Stimulated activated CD4-positive, alpha-beta T cell treated with anti-CD3 and anti-CD28 coated beads, Interleukin-1b, Interleukin-23, amount 100 ng/mL, for 24 hours (primary cell): ENCODE results near the gene USP6NL.
"Not testable (repeated sequence)": the region's sequence is repeated elsewhere in the genome, so short reads cannot be mapped to it uniquely, and the experiment has no call there.

Experiments
- DNase-seq, 4 experiments: peaks; one replicate each; pipeline ENCODE4 v3.0.0-alpha.2; 2020; ENCODE audit warnings: low read depth in 4 of 4, low spot score in 1 of 4

USP6NL gene

DNA sequence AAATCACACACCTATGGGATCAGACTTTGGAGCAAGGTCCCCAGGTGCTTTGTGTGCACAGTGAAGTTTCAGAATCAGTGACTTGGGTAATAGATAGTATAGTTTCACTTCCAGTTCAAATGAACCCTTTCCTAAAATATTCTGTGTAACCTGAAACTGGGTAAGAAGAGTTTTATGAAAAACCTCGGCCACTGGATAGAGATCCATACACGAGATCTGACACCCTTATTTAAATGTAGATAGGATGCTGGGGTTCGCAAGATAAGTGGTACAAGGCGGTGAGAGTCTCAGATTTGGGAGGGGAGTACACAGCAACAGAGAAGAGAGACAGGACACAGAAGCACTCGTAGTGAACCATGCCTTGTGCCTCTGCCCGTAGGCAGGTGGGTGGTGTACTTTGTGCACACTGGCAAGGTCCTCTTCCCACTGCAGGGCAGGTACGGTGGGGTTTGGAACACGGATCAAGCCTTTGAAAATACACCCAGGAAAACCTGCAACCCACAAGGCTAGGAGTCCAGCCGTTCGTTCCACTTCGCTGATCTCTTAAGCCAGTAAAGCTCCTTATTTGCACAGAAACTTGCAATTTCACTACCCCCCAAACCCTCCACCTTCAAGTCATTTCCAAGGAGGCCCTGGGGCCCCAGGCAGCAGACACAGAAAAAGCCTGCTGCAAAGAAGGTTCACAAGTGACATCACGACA, 162.8 kb downstream of the USP6NL start:
- no peak for DNase-seq

DNA sequence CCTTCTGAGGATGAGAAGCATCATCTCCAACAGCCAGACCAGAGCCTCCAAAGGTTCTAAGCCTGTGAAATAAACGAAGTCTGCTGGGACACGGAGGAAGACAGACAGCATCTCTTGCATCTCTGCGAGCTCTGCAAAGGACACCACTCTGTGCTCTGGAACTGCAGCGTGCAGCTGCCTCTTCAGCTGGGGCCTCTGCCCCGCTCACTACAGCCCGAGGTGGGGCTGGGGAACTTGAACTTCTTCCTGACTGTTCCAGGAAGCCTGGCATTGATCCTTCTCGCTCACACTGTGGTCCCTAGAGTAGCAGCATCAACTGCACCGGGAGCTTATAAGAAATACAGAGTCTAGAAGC, 163.3 kb downstream of the USP6NL start:
- no peak for DNase-seq

DNA sequence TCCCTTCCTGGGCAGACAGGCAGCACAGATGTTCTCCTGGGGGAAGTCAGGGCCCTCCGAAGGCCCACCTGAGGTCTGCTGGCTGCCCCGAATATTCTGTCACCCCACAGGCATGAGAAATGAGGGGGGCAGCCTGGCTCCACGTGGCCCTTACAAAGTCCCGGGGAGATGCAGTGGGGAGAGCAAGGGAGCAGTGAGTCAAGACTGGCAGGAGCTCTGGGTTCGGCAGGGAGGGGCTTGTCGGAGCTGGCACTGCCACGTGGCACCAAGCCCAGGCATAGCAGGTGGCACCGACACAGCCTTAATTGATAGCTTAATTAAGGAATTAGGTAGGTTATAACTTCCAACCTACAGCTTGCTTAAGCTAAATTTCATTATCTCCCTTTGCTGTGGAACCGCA, 163.9 kb downstream of the USP6NL start:
- DNase-seq: no peak

DNA sequence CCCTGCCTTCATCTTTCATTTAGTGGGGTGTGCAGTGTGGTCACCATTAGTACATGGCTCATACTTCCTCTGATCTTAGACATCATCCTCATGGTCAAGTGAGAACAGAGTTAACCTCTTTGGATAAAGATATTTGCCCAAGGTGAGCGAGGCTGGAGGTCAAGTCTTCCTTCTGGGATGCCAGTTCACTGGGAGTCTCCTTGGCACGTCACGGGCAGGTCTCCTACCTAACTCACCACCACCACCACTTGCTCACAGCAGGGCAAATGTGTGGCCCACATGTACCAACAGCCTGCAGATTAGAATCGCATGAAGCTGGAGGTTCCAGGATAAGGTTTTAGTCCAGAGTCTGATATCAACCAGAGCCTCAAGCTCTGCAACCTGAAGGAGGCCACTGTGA, 164.6 kb downstream of the USP6NL start:
- no peak for DNase-seq

DNA sequence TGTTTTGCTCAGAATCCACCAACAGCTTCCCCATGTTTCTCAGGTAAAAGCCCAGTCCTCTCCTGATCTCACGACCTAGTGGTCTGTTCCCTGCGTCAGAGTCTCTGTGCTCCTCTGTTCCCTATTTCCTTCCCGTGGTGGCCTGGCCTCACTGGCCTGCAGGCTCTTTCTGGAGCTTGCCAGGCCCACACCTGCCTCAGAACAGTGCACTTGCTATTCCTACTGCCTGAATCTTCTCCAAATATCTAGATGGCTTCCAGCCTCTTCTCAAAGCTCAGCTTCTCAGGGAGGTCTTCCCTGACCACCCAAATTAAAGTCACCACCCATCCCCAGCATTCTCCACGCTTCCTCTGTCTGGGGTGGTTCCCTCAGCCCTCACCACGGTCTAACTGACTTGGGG, 165.3 kb downstream of the USP6NL start:
- no peak for DNase-seq

DNA sequence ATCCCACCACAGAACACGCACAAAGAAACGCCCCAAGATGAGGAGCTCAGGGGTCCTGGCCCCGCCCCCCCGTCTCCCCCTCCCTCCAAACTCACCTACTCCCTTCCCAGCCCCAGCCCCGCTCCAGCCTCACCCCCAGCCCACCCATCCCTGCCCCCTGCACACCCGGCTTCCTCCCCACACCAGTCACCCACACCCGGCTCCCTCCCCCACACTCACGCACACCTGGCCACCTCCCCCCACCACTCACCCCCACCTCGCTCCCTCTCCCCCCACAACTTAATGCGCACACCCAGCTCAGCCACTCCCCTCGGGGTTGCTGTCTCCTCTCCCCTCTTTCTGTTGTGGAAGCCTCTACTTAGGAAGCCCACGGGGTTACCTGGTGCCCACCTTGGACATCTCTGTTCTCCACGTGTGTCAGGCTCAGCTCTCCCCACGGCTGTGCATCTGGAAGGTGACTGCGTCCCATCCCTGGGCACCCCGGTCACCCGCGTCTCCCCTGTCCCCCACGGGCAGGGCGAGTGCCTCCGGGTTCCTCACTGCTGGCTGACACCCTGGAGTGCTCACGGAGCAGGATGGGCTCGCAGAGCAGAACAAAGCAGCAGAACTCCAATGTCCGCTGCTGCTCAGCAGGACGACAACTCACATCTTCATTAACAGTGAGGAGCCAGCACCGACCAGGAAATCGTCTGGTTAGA, 166.8 kb downstream of the USP6NL start:
- DNase-seq: no peak

DNA sequence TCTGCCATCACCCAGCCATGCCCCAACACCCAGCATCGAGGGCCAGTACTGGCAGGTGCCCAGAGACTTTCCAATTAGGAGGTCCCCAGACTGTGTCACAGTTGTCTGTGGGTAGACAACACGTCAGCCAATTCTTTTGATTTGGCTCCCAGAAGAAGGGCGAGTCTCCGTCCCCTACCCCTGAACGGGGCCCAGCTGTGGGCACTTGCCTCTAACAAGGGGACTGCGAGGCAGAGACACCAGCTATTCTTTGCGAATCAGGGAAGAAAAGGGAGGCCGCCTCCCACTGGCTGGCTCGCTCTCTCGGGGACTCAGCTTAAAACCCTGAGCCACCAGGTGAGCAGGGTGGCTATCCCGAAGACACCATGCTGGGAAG, 167.3 kb downstream of the USP6NL start:
- DNase-seq: no peak

DNA sequence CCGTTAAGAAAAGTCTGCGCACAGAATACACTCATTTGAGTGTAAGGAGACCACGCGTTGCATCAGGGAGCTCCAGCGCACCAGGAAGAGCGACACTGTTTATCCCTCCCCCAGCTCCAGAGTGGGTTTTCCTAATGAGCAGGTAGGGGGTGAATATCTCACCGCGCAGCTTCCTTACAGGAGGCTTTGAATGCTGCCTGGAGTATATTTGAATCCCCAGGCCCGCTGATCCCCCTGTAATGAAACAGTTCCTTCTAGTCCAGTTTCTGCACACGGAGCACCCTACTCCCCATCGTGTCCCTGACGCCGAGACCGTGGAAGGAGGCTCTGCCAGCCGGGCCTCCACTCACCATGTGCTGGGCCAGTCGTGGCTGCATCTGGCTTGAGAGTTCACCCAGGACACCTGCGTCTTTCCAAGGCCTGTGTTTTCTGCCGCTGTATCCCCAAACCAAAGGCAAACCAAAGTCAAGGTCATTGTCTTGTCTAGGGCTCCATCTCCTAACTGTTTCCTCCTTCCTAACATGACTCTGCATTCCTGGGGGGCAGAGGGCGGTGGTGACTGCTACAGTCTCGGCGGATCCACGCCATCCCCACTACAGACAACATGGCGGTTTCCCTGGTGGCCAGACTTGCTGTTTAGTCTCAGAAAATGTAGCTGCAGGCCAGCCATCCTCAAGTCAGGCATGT, 167.8 kb downstream of the USP6NL start:
- DNase-seq: no peak

DNA sequence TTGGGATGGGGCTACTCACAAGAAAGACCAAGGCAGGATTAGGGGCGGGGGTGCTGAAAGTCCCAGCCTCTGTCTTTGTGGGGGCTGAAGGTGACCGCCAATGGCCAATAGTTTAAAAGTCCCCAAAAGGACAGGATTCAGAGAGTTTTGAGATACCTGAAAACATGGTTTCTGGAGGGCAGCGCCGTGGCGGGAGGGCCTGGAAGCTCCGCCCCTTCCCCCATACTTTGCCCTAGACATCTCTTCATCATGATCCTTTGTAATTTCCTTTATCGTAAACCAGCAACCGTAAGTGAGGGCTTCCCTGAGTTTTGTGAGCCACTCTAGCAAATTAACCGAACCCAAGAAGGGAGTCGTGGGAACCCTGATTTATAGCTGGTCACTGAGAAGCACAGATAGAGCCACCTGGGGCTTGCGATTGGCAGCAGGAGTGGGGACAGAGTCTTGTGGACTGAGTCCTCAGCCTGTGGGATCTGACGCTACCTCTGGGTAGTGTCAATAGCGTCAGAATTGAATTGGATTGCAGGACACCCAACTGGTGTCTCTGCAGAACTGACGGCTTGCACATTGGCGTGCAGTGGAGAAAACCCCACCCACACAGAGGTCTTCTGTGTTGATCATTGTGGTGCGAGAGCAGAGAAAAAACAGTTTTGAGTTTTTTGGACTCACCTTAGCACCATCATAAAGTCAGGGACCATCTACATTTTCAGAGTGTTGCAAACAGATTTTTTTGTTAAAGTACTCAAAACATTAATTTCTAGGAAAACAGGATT, 169.3 kb downstream of the USP6NL start:
- no peak for DNase-seq

DNA sequence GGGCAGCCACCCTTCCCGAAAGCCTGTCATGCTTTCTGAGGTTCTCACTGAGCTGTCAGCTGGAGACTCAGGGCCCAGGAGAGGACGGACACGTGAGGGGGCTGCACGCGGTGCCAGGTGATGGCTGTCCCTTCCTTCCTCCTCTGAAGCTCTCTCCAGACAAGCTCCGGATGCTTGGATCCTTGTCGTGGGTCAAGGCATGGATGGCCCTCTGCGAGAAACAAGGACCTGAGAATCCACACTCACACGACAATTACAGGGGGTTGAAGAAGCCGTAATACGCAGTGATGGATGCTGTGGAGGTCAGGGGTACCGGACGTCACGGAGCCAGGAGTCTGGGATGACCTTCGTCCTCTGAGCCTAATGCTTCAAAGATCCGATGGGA, 170.3 kb downstream of the USP6NL start:
- no peak for DNase-seq

DNA sequence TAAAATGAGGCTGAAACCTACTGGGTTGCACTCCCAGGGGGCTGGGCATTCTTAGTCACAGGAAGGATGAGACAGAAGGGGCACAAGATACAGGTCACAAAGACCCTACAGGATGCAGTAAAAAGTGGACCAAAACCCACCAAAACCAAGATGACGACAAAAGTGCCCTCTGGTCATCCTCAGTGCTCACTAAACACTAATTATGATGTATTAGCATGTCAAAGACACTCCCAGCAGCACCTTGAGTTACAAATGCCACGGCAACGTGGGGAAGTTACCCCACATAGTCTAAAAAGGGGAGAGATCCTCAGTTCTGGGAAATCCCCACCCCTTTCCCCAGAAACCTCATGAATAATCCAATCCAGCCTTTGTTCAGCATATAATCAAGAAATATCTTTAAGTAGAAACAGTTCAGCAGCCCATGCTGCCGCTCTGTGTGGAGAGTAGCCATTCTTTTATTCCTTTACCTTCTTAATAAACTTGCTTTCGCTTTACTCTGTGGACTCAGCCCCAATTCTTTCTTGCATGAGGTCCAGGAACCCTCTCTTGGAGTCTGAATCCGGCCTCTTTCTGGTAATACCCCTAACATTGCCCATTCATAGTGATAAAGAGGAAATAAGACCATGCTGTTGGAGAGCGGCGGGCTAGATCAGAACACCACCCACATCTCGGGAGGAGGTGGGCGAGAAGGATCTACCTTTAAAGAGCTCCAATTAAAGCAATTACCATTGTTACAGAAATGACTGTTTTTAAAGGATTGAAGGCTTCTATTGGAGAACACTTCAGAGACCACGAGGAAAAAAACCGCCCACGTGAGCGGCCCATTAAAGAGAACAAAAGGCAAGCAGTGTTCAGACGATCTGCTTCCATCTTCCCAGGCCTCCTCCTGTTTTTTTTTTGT, 170.9 kb downstream of the USP6NL start:
- peak in 2 of 4 experiments; percentile 18 to 43 for DNase-seq

DNA sequence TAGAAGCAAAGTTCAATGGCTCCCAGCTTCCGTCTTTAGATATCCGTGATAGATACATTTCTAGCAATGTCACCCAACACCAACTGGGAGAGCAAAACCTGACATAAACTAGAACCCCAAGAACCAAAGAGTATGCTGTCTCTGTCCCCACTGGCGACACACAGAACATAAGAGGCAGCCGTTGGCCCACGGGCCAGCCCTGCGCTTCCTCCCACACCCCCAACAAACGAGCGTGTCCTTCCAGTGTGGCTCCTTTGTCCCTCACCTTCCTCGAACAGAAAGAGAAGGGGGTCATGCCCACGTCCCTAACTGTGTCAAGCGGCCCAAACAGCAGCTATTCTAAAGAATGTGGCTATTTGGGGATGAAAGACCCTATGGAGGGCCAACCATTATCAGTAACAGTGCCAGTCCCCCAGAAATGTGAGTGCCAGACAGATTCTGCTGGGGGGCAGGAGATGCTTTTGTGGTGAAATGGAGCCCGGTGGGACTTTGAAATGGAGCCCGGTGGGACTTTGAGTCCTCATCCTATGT, 171.9 kb downstream of the USP6NL start:
- DNase-seq: no peak

DNA sequence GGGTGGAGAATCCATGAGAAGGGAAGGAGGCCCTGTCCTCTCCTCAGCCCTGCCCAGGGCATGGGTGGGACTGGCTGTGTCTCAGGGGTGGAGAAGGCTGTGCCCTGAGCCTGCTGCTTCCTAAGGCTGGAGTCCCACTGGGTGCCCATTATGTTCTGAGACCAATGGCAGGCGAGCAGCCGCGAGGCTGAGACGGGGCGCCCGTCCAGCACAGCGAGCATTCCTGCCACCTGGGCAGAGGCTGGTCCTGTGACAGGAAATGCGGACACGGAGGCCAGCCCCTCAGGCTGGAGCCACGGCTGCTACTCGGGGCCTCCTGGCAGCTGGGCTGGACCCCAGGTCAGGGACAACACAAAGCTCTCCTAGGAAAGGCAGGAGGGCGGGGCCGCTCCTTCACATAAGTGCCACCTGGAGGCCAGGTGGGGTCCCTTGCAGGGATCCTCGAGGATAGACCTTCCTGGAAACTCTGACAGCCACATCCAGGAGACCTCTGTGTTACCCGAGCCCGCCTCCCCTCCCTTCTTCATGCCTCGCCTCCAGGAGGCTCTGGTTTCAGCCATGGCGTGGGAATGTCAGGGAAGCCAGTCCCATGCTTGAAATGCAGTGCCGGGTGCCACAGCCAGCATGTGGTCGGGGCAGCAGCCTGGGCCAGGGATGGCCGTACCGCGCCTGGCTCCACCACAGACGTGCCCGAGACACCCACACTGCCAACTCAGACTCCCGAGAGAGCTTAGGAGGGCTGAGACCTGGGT, 173.9 kb downstream of the USP6NL start:
- no peak for DNase-seq

DNA sequence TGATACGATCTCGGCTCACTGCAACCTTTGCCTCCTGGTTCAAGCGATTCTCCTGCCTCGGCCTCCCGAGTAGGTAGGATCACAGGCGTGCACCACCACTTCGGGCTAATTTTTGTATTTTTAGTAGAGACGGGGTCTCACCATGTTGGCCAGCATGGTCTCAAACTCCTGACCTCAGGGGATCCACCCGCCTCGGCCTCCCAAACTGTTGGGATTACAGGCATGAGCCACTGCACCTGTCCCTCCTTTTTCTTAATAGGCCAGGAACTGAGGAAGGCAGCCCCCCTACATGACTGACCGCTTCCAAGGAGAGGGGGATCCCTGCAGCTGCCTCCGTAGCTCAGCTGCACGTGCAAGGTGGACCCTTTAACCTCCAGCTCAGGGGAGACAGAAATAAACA, 175.0 kb downstream of the USP6NL start:
- DNase-seq: not testable (repeated sequence)

DNA sequence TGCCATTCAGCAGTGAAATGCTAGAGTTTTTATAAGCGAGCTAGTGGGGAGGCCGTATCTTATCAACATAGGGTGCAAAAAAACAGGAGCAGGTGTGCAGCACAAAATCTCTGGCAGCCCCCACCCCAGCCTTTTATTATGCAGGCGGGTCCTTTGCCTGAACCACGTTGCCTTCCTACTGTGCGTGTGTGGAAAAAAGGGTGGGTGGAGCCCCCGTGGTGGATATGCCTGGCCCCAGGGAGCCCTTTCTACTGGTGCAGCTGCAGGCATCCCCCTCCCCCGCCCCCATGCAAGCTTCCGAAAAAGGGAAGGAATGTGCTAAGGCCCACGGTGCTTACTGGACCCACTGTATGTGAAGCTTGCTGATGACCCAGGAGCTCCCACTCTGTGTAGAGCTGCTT, 175.9 kb downstream of the USP6NL start:
- DNase-seq: no peak

DNA sequence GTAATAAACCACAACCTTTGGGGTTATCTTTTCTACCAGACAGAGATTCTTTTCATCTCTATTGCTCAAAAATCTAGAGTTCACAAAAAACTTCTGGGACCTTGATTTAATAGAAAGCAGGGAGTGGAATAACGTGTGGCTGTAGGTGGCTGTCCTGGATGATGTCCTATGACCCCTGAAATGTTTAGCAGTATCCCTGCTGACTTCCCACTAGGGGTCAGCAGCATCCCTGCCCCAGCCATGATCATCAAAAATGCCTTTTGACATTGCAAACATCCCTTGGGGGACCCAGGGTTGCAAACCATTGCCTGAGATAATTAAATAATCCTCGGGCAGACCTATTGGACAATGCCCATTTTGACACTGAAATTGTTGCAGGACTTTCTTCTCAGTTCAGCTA, 177.1 kb downstream of the USP6NL start:
- no peak for DNase-seq

DNA sequence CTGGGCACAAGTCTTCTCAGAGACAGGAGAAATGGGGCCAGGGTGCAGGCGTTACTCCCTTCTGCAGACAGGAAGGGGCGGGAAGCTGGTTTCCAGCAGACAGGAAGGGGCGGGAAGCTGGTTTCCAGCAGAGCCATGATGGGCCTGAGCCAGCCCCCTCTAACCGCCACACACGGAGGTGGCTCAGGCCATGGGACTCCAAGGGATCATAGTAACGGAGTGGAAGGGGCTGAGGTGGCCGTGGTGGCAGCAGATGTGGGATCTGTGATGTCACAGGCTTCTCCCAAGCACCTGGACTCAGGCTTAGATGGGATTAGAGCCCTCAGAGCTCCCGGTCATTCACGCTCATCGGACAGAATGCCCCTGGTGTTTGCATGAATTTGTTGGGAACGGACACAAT, 177.8 kb downstream of the USP6NL start:
- no peak for DNase-seq

DNA sequence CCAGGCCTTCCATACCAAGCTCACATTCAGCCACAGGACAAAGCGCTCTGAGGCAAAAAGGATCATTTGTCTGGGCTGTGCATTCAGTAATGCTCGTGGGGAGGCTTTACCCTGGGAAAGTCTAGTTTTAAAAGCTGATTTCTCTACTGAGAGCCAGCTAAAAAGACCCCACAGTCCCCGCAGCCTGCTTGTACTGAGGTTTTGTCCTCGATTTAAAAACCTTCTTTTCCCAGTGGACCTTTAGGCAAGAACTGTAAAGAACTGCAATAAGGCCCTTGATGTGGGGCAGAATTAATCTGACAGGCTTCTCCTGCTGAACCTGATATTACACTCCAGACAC, 180.3 kb downstream of the USP6NL start:
- DNase-seq: no peak

DNA sequence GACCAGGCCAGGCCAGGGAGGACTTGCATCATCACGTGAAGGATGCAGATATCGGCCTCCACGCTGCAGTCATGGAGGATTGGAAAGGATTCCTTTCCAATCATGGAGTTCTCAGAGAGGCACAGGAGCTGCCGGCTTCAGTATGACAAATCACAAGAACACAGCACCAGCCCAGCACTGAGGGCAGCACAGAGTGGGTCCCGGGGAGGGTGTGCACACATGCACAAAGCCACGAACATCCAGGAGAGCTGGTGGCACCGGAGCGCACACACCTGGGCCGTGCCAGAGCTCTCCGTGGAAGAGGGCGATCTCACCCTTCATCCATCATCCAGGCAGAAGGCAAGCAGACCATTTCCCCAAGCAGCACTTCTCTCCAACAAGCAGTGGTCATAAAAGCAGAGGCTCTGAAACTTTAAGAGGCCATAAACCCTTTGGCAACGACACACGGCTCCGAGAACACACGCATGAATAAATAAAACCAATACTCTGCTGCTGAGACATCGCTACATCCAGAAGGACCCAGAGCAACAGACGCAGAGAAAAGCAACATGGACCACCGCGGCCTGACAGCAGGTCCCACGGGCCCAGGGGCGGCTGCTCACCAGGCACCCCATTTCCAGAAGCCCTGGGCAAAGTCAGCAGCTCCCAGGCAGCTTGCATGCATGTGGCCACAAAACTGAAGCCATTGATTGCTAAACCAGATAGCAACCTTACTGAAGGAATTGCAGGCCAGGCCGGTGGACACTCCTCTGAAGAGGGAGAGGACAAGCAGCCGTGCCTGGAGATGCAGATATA, 180.8 kb downstream of the USP6NL start:
- DNase-seq: no peak
